ENCODE measurements around the gene BNC1. TPM values are rescaled to one million over a fixed set of nuclear protein-coding genes. Genes with fewer than 3 reads are reported as not detected.

Gene BNC1
- total and polyA plus RNA-seq, 2 donors (not counting 1 experiment from before 2014, with no cell fraction given) = not detected

- Histone ChIP-seq H3K36me3 (replicated peaks in 1 of 2; ENCODE audit: control extremely low read depth in 1 of 2, control insufficient read depth in 1 of 2, extremely low read depth in 1 of 2, insufficient read depth in 2 of 2, low read length in 1 of 2) (no peaks in the 10 kb centered on the region), H2AFZ (ENCODE audit: insufficient read depth, low read depth, low read length, poor library complexity, severe bottlenecking) (no peak overlapping the region), H3K9me3 (ENCODE audit: control extremely low read depth in 1 of 3, control insufficient read depth in 2 of 3, insufficient read depth in 1 of 3, low read length in 2 of 3) (no peaks in the 10 kb centered on the region), H3K4me2 (replicated peaks; ENCODE audit: low read depth, low read length, poor library complexity, severe bottlenecking) (no peak overlapping the region), H3K4me1 (ENCODE audit: control insufficient read depth in 2 of 2, insufficient read depth in 2 of 2, low read length in 2 of 2) (no peaks in the 10 kb centered on the region), H3K9ac (ENCODE audit: low read length) (no peak overlapping the region), H4K20me1 (ENCODE audit: control insufficient read depth, insufficient read depth, low read length, poor library complexity, severe bottlenecking) (no peaks in the 10 kb centered on the region), H3K79me2 (ENCODE audit: control insufficient read depth, insufficient read depth, low read length) (no peaks in the 10 kb centered on the region), H3K27me3 (replicated peaks in 1 of 4; ENCODE audit: control extremely low read depth in 1 of 4, control insufficient read depth in 3 of 4, insufficient read depth in 4 of 4, low read length in 3 of 4) (peaks cover 0 to 15% (median 2%) of the 10 kb centered on the region in 4 experiments), H3K4me3 (ENCODE audit: control extremely low read depth in 1 of 5, extremely low read depth in 1 of 5, insufficient read depth in 1 of 5, low read depth in 2 of 5, low read length in 4 of 5) (no peak overlapping the region), H3K27ac (ENCODE audit: low read length in 2 of 2) (no peak overlapping the region)
- TF ChIP-seq EZH2 (IDR thresholded peaks at IDR 0.05; ENCODE audit: borderline replicate concordance, insufficient read depth, low read depth, low read length, poor library complexity, severe bottlenecking) = no peak
- TF ChIP-seq, protein P1, sequence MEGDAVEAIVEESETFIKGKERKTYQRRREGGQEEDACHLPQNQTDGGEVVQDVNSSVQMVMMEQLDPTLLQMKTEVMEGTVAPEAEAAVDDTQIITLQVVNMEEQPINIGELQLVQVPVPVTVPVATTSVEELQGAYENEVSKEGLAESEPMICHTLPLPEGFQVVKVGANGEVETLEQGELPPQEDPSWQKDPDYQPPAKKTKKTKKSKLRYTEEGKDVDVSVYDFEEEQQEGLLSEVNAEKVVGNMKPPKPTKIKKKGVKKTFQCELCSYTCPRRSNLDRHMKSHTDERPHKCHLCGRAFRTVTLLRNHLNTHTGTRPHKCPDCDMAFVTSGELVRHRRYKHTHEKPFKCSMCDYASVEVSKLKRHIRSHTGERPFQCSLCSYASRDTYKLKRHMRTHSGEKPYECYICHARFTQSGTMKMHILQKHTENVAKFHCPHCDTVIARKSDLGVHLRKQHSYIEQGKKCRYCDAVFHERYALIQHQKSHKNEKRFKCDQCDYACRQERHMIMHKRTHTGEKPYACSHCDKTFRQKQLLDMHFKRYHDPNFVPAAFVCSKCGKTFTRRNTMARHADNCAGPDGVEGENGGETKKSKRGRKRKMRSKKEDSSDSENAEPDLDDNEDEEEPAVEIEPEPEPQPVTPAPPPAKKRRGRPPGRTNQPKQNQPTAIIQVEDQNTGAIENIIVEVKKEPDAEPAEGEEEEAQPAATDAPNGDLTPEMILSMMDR (IDR thresholded peaks at IDR 0.05) = no peak
- H3K9me3 Mint-ChIP-seq (ENCODE audit: insufficient read depth) = no peaks in the 10 kb centered on the region
- no peak for DNase-seq
- H3K27ac Mint-ChIP-seq = no peak overlapping the region
- POLR2A ChIA-PET = no interaction called here
- ATAC-seq (ENCODE audit: low read depth) = no peak
- CTCF ChIA-PET = interaction anchor here (0.9 kb wide), 1 partner anchor 14 kb away, joined by 4 read pairs; no protein-coding TSS in a partner anchor
- no peak overlapping the region for H3K4me3 Mint-ChIP-seq
- no peaks in the 10 kb centered on the region for H3K4me1 Mint-ChIP-seq
- peaks cover 33% of the 10 kb centered on the region for H3K27me3 Mint-ChIP-seq
- intact Hi-C loops (cut with micrococcal nuclease) = no loop called here
These were observed 33.7 kb downstream of the BNC1 start for GRCh38 chr15:83250781-83251180.

DNA sequence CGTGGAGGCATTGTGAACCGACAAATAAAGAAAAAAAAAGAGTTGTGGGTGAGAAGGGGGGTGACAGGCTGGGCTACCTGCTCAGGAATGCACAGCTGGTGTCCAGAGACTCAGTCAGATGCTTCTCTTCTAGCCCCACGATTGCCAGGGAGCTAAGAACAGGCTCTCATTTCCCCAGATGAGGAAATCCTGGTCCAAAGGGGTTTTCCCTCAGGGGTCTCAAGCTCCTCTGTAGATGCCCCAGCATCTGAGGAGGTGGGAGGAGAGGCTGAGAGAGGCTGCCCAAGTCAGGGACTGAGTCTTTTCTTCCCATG is 35.5 kb downstream of the BNC1 start:
- Mint-ChIP-seq H3K4me3 (no peak overlapping the region), H3K27me3 (peaks cover 25% of the 10 kb centered on the region), H3K27ac (no peak overlapping the region), H3K4me1 (no peaks in the 10 kb centered on the region), H3K9me3 (ENCODE audit: insufficient read depth) (no peaks in the 10 kb centered on the region)
- no peak overlapping the region for H3K4me2 ChIP-seq (replicated peaks; ENCODE audit: low read depth, low read length, poor library complexity, severe bottlenecking)
- H2AFZ ChIP-seq (ENCODE audit: insufficient read depth, low read depth, low read length, poor library complexity, severe bottlenecking) = no peak overlapping the region
- intact Hi-C loops (cut with micrococcal nuclease) = loop anchor here (10.0 kb wide), 1 partner anchor 306 kb away; no protein-coding TSS in a partner anchor
- no peak overlapping the region for H3K9ac ChIP-seq (ENCODE audit: low read length)
- no peak for TF ChIP-seq EZH2 (IDR thresholded peaks at IDR 0.05; ENCODE audit: borderline replicate concordance, insufficient read depth, low read depth, low read length, poor library complexity, severe bottlenecking)
- TF ChIP-seq, protein P1 (IDR thresholded peaks at IDR 0.05) = no peak
- no peaks in the 10 kb centered on the region for H4K20me1 ChIP-seq (ENCODE audit: control insufficient read depth, insufficient read depth, low read length, poor library complexity, severe bottlenecking)
- peaks cover 0 to 15% (median 2%) of the 10 kb centered on the region in 4 experiments for H3K27me3 ChIP-seq (replicated peaks in 1 of 4; ENCODE audit: control extremely low read depth in 1 of 4, control insufficient read depth in 3 of 4, insufficient read depth in 4 of 4, low read length in 3 of 4)
- 82% methylated on average over 2 of the region's 3 CpGs for WGBS (ENCODE audit: insufficient coverage)
- H3K79me2 ChIP-seq (ENCODE audit: control insufficient read depth, insufficient read depth, low read length) = no peaks in the 10 kb centered on the region
- H3K27ac ChIP-seq (ENCODE audit: low read length in 2 of 2) = no peak overlapping the region
- DNase-seq (no peak), ATAC-seq (ENCODE audit: low read depth) (no peak)
- no peaks in the 10 kb centered on the region for H3K9me3 ChIP-seq (ENCODE audit: control extremely low read depth in 1 of 3, control insufficient read depth in 2 of 3, insufficient read depth in 1 of 3, low read length in 2 of 3)
- CTCF ChIA-PET = interaction anchor here (0.6 to 3.4 kb wide), 13 partner anchors 9 to 400 kb away, joined by 3 to 21 read pairs (median 4); no protein-coding TSS in a partner anchor
- H3K4me3 ChIP-seq (ENCODE audit: control extremely low read depth in 1 of 5, extremely low read depth in 1 of 5, insufficient read depth in 1 of 5, low read depth in 2 of 5, low read length in 4 of 5) = no peak overlapping the region
- H3K36me3 ChIP-seq (replicated peaks in 1 of 2; ENCODE audit: control extremely low read depth in 1 of 2, control insufficient read depth in 1 of 2, extremely low read depth in 1 of 2, insufficient read depth in 2 of 2, low read length in 1 of 2) = no peaks in the 10 kb centered on the region
- no peaks in the 10 kb centered on the region for H3K4me1 ChIP-seq (ENCODE audit: control insufficient read depth in 2 of 2, insufficient read depth in 2 of 2, low read length in 2 of 2)
- POLR2A ChIA-PET = no interaction called here
